ENCODE results near the gene FGF14. TPM values are rescaled to one million over a fixed set of nuclear protein-coding genes. Genes with fewer than 3 reads are reported as not detected.
"Not testable (repeated sequence)": the region's sequence is repeated elsewhere in the genome, so short reads cannot be mapped to it uniquely, and the experiment has no call there.

The FGF14 gene
- total RNA-seq, 1 donor from 2014 or later, result 0.06 TPM

DNA sequence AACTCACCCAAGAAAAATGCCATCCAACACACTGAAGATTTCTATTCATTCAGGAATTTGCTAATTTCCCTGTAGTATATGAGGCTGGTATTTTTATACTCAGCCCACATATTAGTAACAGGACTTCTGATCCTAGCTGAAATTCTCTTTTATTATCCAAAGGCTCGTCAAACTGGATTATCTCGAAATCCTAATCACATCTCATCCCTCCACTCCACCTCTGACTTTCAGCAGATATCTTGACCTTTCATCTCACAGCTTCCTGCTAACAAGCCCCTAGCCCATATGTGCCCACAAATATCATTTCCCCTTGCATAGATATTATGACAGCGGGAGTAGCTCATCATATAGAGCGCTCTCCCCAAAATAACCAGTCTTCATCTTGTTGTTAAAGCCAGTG lies 279.7 kb downstream of the FGF14 start:
- no peak for DNase-seq (ENCODE audit: low read depth)
- no peak overlapping the region for H3K4me3 ChIP-seq (ENCODE audit: low read depth, low read length)
- TF ChIP-seq, protein P1, sequence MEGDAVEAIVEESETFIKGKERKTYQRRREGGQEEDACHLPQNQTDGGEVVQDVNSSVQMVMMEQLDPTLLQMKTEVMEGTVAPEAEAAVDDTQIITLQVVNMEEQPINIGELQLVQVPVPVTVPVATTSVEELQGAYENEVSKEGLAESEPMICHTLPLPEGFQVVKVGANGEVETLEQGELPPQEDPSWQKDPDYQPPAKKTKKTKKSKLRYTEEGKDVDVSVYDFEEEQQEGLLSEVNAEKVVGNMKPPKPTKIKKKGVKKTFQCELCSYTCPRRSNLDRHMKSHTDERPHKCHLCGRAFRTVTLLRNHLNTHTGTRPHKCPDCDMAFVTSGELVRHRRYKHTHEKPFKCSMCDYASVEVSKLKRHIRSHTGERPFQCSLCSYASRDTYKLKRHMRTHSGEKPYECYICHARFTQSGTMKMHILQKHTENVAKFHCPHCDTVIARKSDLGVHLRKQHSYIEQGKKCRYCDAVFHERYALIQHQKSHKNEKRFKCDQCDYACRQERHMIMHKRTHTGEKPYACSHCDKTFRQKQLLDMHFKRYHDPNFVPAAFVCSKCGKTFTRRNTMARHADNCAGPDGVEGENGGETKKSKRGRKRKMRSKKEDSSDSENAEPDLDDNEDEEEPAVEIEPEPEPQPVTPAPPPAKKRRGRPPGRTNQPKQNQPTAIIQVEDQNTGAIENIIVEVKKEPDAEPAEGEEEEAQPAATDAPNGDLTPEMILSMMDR (conservative IDR thresholded peaks at IDR 0.05; ENCODE audit: low read depth, low read length), result no peak

DNA sequence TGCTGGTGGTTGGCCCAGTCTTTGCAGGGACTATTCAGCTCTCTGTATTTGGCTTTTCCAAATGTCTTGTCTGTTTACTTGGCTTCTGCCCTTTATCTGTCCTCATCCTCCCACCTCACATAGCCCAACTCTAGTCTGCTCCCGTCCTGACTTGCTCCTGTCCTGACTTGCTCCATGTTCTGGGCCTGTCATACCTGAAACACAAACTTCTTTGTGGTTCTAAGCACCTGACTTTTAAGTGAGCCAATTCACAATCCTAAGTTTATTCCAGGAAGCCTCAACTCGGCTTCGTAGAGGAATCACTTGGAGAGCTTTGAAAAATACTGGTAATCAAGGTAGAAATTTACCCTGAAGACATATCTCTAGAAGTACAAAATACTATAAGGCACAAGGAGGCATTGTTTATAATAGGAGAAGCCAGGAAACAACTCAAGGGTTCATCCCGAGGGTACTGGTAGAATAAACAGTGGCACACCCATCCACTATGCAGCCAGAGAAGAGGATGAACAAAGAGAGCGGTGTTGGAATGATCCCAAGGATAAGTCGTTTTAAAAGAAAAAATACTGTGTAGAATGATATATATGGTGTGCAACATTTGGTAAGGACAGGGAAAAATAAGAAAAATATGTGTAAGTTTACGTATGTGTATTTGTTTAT lies 284.5 kb downstream of the FGF14 start:
- no peak for DNase-seq (ENCODE audit: low read depth)
- H3K4me3 ChIP-seq (ENCODE audit: low read depth, low read length), result no peak overlapping the region
- TF ChIP-seq, protein P1 (conservative IDR thresholded peaks at IDR 0.05; ENCODE audit: low read depth, low read length), result no peak

DNA sequence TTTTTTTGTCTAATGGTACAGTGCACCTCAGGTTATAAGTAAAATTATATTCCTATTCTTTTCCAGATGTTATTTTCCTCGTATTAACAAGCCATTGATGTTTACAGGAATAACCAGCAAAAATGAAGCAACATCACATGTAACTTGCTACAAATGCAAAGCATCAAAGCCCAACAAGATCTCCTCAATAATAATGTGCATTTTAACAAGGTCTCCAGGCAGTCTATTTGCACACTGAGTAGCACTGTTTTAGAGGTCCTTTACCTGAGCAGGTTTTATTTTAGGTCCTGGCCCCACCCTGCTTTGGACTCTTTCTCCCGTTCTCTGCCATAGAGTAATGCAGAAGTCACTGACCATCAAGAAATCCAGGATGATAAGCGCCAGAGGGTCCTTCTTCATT lies 298.4 kb downstream of the FGF14 start:
- TF ChIP-seq, protein P1 (conservative IDR thresholded peaks at IDR 0.05; ENCODE audit: low read depth, low read length), result no peak
- DNase-seq (ENCODE audit: low read depth), result no peak
- no peak overlapping the region for H3K4me3 ChIP-seq (ENCODE audit: low read depth, low read length)

DNA sequence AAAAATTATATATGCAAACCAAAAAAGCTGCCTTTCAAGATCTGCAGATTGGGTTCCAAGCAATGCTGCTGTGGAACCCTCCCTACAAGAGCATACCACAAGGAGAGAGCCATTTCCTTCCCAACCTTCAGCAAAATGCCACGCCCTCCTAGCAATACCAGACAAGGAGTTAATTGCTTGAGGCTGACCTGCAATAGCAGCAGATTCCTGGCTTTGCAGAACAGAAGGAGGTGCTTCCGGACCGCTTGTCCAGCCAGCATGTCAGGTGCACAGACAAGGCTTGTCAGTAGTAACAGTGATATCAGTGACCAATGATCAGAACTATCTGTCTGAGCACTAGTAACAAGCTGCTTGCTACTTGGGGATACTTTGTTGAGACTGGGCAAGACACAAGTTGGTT lies 301.6 kb downstream of the FGF14 start:
- no peak for DNase-seq (ENCODE audit: low read depth)
- TF ChIP-seq, protein P1 (conservative IDR thresholded peaks at IDR 0.05; ENCODE audit: low read depth, low read length), result no peak

DNA sequence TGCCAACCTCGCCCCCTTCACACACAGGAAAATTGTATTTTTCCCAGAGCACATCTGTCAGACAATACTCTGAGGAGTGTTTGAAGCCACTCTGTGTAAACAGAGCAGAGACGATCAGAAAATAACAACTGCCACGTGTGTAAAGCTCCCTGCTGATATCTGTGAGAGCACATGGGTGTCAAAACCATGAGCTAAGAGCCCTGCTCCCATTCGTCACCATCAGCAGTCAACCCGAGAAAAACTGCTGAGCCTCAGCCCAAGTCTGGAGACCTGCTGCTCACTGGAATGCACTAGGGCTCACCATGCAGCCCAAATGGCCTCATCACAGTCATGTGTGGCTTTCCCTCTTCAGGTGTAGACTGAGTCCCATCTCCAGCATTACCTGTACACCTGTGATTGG lies 304.1 kb downstream of the FGF14 start:
- DNase-seq (ENCODE audit: low read depth), result no peak
- no peak overlapping the region for H3K4me3 ChIP-seq (ENCODE audit: low read depth, low read length)
- TF ChIP-seq, protein P1 (conservative IDR thresholded peaks at IDR 0.05; ENCODE audit: low read depth, low read length), result no peak

More for the DNA sequence above, 301.6 kb downstream of the FGF14 start:
- no peak overlapping the region for H3K4me3 ChIP-seq (ENCODE audit: low read depth, low read length)

DNA sequence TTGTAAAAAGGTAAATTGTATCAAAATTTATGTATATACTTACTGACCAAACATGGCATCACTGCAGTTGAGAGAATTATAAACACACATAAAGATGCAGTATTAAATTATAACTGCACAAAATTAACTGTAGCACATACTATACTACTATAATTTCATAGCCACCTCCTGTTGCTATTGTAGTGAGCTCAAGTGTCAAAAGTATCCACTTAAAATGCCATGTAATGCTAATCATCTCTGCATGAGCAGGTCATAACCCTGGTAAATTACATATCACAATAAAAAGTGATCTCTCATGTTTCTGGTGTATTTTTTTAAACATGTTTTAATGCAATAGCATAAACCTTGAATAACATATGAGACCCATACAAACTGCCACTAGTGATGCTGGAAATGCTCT lies 308.6 kb downstream of the FGF14 start:
- DNase-seq (ENCODE audit: low read depth); H3K4me3 ChIP-seq (ENCODE audit: low read depth, low read length): not testable (repeated sequence)

DNA sequence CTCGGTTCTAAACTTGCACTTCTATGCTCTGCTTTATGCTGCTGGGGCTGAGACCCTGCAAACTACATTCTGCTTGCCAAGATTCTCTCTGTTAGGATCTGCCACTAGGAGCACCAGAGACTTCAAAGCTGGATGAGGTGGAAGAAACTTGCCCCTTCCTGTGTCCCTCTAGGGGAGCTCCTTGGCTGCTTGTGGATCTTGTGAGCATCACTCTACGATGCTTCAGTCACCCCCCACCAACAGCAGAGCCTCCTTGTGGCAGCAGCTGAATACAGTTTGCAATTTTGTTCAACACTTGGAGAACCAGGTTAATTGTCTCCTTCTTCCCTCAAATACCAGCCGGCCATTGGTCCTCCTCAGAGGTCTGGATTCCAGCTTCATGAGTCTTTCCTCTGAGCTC lies 310.6 kb downstream of the FGF14 start:
- H3K4me3 ChIP-seq (ENCODE audit: low read depth, low read length), result no peak overlapping the region
- DNase-seq (ENCODE audit: low read depth), result no peak
- TF ChIP-seq, protein P1 (conservative IDR thresholded peaks at IDR 0.05; ENCODE audit: low read depth, low read length), result peak; percentile 42
